Stimulated activated CD8-positive, alpha-beta memory T cell treated with anti-CD3 and anti-CD28 coated beads, Interleukin-12 subunit alpha, Interleukin-12 subunit beta, amount 100 ng/mL, for 24 hours (primary cell): ENCODE measurements around the gene CEMIP.
"Not testable (repeated sequence)": the region's sequence is repeated elsewhere in the genome, so short reads cannot be mapped to it uniquely, and the experiment has no call there.

ENCODE experiments used
- DNase-seq: peaks from one replicate; pipeline ENCODE4 v3.0.0-alpha.2; 2020; ENCODE audit errors: extremely low read depth

Gene CEMIP

DNA sequence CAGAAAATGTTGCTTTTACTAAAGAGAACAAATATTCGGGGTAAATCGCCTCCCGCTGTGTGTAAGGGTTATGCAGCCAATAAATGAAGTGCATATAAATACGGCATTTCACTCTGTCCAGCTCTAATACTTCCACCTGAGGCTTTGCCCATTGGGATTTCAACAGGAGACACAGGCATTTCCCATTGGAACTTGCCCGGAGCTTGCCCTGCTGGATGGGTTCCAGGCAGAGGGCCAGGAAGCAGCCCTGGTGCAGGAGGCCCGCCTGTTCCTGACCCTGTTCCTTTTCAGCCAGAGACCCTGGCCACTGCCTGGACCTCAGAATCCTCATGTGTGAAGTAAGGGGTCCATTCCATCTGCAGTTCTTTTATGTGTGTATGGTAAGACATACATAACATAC, 17.4 kb upstream of the CEMIP start:
- no peak for DNase-seq

DNA sequence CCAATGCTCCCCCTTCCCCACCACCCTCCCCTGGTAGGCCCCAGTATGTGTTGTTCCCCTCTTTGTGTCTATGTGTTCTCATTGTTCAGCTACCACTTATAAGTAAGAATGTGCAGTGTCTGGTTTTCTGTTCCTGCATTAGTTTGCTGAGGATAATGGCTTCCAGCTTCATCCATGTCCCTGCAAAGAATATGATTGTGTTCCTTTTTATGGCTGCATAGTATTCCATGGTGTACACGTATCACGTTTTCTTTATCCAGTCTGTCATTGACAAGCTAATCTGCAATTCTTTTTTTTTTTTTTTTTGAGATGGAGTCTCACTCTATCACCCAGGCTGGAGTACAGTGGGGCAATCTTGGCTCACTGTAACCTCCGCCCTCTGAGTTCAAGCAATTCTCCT, 15.9 kb upstream of the CEMIP start:
- DNase-seq = not testable (repeated sequence)

DNA sequence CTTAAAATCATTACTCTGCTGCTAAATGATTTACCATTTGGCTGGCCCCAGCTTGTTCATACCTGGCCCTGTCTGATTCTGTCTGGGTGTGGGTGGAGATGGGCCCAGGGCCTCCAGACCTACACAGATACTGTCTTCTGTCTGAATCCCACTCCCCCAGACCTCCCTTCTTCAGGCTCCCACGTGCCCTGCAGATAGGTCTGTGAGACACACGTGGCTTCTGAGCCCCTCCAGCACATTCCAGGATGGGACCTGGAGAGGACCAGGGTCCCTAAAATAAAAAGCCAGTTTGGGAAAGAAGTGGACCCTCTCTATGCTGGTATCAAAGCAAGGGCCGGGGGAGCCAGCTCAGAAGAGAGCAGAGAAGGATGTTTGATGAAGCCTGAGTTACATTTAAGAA, 14.6 kb upstream of the CEMIP start:
- DNase-seq = no peak

DNA sequence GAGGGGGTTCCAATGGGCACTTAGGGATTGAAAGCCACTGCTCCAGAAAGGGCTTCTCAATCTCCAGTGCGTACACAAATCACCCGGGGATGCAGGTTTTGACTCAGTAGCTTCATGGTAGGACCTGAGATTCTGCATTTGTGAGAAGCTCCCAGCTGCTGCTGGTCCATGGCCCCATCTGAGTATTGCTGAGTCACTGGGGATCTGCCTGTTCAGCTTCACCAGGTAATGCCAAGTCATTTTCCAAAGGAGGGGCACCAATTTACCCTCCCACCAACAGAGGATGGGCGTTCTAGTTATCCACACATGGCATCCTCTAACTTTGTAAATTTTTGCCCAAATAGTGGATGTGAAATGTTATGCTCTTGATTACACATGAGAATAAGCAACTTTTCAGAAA, 12.9 kb upstream of the CEMIP start:
- DNase-seq = no peak

DNA sequence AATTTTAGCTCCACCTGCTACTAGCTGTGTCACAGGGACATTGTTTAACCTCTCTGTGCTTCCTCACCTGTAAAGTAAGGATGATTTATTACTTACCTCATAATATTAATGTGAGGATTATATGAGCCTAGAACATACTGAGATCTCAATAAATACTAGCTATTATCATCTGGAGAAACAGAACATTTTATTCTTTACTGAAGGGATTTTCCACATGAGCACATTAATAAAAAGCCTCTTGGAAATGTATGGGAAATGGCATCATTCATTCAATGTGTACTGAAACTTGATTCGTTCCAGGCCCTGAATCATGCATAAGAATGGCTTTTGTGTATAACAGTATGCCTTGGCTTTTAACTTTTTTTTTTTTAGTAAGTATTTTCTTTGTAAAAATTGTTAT, 11.0 kb upstream of the CEMIP start:
- no peak for DNase-seq

DNA sequence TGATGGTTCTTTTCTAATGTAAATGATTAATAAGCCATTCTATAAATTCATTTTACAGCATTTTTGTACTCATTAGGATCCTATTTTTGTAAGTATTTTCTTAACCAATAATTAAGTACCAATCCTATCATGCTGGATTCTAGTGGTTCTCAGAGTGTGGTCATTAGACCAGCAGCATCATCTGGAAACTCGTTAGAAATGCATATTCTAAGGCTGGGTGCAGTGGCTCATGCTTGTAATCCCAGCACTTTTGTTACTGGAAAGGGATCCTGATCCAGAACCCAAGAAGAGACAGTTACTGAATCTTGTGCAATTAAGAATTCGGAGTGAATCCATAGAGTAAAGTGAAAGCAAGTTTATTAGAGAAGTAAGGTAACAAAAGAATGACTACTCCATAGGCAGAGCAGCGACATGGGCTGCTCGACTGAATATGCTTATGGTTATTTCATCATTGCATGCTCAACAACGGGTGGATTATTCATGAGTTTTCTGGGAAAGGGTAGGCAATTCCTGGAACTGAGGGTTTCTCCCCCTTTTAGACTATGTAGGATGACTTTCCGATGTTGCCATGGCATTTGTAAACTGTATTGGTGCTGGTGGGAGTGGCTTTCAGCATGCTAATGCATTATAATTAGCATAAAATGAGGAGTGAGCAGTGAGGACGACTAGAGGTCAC, 9.9 kb upstream of the CEMIP start:
- no peak for DNase-seq

DNA sequence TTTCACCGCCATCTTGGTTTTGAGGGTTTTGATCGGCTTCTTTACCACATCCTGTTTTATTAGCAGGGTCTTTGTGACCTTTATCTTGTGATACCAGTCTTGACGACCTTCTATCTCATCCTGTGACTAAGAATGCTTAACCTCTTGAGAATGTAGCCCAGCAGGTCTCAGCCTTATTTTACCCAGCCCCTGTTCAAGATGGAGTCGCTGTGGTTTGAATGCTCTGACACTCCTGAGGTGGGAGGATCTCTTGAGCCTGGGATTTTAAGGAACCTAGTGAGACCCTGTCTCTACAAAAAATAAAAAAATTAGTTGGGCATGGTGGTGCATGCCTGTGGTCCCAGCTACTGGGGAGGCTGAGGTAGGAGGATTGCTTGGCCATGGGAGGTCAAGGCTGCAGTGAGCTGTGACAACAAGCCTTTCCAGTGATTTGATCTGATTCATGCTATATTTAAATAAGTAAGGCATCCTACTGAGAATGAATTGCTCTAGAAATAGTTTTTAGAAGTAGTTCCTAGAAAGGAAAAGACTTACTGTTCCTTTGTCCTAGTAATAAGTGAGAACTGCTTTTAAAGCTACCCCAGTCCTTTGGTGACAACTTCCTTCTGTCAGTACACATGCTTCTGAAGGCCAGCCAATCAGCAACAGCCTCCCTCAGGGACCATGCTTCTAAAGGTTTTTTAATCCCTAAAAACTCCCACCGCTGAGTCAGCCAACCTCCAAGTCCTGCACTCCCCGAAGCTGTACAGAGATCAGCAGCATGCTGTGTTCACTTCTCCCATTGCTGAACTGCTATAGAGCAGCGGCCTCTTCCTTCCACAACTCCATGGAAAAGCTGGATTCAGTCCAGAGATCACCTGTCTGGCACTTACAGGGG, 9.1 kb upstream of the CEMIP start:
- no peak for DNase-seq

DNA sequence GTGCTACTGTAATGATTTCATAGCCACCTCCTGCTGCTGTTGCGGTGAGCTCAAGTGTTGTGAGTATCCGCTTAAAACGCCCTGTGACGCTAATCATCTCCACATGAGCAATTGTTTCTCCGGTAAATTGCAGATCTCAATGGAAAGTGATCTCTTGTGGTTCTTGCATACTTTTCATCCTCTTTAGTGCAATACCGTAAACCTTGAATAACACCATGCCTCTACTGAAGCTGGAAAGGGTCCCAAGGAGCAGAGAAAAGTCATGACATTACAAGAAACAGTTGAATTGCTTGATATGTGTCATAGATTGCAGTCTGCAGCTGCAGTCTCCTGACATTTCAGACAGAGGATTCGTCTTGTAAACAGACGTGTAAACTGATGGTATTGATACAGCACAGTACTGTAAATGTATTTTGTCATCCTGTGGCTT, 6.0 kb upstream of the CEMIP start:
- DNase-seq = no peak

DNA sequence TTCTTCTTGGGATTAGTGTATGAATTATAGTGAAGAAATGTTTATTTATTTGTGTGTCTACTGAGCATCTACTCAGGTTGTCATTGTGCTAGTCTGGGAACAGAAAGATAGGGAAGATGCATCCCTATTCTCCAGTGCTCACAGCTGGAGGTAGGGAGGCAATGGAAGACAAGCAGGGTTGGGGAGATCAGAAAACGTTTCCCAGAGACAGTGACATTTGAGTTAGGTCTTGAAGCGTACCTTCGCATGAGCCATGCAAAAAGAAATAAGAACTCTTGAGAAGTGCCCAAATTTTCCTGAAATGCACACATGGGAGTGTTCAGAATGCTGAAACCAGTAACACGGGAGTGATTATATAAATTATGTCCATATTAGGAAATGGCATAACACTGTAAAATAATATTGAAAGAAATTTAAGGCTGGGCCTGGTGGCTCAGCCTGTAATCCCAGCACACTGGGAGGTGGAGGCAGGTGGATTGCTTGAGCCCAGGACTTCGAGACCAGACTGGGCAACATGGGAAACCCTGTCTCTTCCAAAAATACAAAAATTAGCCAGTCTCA, 5.3 kb upstream of the CEMIP start:
- no peak for DNase-seq

DNA sequence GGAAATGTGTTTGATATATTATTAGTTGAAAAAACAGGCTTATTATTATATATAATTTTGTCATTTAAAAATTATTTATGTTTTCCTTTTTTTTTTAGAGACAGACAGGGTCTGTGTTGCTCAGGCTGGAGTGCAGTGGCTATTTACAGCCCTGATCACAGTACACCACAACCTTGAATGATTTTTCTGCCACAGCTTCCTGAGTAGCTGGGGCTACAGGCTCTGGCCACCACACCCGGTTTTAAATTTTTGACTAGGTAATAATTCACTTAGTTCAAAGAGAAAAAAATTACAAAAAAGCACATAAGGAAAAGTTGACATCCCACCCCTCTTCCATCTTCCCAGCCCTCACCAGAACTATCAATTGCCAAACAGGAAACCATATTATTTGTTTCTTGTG, 4.7 kb upstream of the CEMIP start:
- no peak for DNase-seq

DNA sequence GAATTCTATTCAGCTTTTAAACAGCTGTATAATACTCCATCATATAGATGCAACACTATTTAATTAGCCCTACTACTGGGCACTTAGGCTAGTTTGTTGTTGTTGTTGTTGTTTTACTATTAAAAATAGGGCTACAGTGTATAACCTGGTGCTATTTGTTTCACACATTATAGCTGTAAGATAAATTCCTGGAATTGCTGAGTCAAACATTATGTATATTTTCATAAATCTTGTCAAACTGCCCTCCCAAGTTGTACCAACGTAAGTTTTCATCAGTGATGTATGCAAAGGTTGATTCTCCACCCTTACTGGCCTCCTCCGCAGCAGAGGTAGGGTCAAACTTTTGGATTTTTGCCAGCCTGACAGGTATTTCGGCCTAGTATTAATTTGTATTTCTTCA, 3.8 kb upstream of the CEMIP start:
- no peak for DNase-seq

DNA sequence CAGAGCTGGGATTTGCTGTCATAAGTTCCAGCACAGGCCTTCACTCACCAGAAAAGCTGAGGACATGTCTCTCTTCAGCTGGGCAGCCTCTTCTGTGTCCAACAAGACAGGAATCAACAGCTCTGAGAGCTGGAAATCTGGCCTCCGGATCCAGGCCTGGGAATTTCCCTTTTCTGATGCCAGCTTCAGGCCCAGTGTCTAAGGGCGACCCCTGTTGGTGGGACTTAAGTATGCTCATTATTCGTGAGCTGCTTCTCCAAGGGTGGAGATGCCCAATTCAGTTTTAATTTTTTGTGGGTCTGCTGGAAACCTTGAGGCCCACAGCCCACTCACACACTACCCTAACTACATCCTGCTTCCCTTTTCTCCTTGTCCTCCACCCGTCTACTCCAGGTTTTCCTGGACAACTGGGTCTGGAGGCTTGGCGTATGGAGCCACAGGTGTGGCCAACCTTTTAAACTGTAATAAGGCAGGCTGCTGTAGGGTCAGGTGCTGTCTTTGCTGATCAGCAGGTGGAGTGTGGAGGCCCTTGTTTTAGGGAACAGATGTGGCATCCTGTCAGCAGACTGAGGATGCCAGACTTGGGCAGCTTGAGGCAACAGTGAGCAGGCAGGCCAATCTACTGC, 2.6 kb upstream of the CEMIP start:
- DNase-seq = peak; percentile 26

DNA sequence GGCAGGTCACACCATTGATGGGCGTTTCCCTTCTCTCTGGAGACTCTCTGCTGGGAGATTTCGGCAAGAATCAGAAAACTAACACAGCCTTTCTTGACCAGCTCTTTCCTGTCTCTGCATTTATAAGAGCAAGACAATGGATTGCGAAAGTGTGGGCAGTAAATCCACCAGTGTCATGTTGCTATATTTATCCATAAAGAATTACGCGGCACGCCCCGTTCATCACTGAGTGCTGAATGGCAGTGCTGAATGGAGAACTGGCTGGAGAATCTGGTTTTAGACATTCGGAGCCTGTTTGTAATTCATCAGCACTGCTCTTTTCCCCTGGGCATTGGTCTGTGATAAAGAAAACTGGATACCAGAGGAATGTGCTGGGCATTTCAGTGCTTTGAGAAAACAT, 2.0 kb upstream of the CEMIP start:
- DNase-seq = no peak

DNA sequence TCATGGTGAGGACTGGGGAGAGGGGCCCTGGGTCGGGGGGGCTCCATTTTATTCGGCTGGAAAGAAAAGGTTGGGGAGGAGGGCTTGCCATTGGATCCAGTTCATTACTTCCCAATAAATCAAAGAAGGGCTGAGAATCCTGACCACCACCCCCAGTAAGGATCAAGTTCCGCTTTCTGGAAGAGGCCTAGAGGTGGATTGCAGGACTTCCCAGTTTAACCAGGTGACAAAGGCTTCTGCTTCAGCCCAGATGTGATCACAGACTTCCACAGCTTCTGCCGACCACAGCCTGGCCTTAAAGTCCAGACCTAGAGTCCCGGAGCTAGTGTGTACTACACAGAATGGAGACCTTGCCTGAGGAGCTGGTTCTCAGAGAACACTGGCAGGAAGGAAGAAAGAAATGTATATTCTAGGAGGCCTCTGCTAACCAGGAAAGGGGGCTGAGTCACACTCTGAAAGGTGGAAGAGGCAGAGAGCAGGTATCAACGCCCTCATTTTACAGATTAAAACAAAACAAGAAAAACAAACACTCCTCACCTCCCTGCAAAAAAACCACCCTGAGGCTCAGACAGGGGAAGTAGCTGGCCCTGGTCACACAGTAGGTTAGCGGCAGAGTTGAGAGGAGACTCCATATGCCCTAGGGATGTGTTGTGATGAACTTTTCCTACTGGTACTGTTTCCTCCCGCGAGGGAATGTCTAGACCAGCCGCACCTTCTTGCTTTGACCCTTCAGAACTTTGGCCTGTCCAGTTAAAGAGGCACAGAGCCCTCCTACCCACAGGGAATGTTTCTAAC, 1.1 kb upstream of the CEMIP start:
- no peak for DNase-seq

DNA sequence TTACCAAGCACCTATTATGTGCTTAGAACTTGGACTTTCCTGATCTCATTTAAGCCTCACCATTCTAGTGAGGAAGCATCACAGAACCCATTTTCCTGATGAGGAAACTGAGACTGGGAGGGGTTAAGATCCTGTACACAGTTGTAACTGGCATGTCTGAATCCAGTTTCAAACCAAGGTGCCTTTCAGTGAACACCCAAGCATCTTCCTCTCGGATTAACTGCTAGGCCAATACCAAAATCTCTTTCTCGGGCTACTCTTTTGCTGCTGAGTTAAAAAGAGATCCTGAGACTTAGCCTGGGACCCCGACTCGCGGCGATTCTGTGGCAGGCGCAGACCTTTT, 578 bp upstream of the CEMIP start:
- DNase-seq = no peak

DNA sequence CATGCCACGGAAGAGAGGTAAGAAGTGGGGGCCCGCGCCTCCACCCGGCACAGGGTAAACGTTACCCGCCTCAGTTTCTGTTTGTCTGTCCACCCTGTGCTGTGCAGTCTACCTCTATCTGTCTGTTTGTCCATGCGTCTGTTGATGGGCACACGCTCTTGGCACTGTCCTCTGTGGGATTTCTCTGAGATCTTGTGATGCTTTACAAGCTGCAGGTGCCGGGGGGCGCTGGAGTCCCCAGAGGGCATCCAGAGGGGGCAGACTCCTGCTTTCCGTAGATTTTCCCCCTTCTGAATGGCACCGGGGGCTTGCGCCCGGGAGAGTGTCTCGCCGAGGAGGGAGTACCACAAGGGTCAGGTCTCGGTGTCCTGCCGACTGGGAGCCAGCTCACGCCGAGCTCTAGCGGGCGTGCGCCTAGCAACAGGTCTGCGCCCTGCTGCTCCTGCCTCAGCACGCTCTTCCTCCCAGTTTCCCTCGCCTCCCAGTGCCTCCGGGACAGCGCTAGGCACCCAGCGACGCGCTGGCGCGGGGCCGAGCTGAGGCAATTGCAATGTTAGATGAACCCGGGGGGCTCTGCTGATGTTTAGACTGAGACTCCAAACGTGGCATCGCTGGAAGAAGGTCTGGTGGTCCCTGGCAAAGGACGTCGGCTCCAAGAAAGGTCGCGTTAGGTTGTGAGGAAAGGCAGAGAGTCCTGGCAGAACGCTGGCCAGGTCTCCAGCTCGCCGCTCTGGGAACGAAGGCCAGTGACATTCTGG, 667 bp downstream of the CEMIP start:
- no peak for DNase-seq

DNA sequence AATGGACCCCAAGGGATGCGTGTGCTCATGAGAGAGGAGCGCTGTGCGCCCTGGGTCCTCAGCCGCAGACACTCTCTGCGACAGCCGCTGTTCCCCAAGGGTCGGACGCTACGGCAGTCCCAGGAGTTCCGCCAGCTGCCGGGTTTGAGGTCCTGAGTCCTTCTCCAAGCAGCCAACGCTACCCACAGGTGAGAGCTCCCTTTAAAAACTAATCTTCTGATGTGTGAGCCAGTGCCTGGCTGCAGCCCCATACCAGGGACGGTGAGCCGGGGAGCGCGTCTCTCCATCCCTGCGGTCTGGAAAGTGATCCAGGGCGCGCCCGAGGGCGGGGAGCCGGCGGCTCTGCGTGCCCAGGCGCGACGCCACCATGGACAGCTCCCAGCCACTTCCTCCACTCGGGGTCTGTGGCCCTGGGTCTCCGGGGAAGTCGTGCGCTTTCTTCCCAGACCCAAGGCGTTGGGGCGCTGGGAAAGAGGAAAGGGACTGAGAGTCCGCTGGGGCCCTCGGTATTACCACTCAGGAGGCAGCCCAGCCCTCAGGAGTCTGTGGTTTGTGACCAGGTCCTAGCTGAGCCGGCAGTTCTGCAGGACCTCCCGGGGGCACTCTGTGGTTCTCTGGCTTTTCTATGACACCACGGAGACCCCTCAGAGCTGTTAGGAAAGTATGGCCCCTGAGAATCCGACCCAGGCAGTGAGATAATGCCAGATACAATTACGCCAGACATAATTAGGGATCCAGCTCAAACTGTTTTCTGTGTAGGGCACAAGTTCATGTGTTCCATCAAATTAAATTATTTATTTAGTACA, 1.4 kb downstream of the CEMIP start:
- DNase-seq = no peak

DNA sequence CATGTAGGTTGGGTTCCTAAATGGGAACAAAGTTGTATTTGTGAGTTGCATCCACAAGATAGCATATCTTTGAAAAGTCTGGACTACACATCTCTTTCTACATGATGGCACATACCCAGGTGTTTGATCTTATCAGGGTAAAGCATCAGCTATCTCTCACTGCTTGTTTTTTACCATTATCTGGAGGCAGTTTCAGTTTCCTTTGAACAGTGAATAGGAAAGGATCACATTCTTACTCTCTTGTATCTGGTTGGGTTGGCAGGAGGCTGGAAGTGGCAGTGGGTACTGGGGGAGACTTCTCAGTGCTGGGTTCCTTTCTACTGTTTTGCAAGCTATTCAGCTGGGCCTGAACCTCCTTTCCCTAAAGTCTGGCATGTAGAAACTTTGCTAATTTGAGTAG, 4.1 kb downstream of the CEMIP start:
- no peak for DNase-seq

DNA sequence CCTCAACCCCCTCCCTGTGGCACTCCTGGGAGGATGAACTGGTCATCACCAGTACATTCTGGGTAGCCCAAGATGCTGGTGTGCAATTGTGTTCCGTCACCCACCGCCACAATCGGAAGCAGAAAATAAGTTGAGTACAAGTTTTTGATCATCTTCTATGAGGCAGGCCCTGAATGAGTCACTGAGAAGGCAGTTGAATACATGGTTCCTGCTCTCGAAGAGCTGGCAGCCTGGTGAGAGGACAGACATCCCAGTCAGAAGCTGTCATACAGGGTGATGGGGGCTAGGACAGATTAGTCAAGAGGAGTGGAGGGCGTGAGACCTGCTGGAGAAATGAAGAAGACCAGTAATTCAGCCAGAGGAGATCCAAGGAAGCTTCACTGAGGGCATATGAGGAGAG, 6.2 kb downstream of the CEMIP start:
- no peak for DNase-seq

DNA sequence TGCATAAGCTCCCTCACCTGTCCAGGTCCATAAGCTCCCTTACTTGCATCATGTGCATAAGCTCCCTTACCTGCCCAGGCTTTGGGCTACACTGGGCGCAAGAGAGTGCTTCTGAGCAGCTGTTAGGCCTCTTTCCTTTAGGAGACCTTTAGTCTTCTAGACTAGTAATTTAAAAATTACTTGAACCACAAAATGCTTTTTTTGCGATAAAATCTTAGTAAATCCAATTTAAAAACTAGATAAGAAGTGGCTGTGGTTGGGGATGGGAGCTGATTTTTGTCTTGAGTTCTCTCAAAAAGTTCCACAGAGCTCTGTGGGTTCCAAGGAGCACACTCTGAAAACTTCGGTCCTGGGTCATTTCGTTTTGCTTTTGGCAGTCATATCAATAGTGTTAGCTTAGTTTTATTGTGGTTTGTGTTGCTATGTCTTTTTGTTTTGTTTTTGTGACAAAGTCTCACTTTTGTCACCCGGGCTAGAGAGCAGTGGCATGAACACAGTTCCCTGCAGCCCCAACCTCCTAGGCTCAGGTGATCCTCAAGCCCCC, 6.7 kb downstream of the CEMIP start:
- DNase-seq = no peak
